Raji (cell line): Measurements from ENCODE around the gene LCE2D.
"Not testable (repeated sequence)": the region's sequence is repeated elsewhere in the genome, so short reads cannot be mapped to it uniquely, and the experiment has no call there.

Experiments used
- POLR2A ChIP-seq: IDR thresholded peaks from 2 replicates; pipeline ENCODE4 v1.6.1; 2011; ENCODE audit warnings: low read depth, low read length, control low read depth; ENCODE audit not compliant: insufficient read depth

The LCE2D gene

DNA sequence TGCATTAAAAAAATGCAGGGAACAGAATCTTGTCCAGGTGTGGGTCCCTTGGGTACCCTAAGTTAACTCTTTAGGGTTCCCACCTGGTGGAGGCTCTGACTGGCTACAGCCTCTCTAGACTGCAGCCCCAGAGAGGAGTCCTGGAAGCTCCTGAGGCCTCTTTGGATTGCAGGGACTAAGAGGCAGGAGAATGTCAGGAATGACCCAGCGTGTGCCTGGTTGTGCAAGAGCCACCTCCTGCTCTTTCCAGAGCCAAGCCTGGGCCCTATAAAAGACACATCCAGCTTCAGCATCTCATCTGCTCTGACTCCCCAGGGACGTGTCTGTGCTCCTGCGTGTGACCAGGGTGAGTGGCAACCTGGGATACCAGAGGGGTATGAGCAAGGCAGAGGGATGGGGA, 11.8 kb downstream of the LCE2D start, which contains the start of gene LCE2C:
LCE2C (plus strand) TSS at position 297 of the 400 bp plus-strand sequence. CDS start 737 bp downstream, outside the sequence.
- not testable (repeated sequence) for TF ChIP-seq POLR2A

DNA sequence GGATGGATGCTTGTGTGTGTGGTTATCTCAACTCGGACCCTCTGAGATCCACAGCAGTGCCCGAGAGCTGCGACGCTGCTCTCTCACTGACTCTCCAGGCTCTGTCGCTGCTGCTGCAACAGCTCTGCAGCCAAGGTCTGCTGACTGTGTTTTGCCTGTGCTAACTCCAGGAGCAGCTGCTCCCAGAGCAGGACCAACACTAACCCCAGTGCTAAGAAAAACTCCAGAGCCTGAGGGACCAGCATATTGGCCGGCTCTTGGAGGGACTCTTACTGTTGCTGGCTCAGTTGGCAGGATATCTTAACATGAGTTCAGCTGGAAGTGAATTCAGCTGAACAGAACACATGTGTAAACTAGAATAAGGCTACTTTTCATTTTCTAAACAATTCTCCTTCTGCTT, 16.3 kb downstream of the LCE2D start:
- TF ChIP-seq POLR2A: no peak

DNA sequence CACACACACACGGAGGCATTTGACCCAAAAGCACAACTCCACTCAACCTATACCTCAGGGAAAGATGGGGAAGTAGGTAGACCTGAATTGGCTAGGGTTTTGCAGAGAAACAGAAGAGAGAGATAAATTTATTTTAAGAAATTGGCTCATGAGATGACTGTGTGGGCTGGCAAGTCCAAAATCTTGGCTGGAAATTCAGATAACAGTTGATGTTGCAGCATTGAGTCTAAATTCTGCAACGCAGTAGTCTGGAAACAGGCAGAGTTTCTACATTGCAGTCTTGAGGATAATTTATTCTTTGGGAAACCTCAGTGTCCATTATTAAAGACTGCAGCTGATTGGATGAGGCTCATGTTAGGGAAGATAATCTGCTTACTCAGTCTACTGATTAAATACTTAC, 18.4 kb downstream of the LCE2D start:
- no peak for TF ChIP-seq POLR2A

DNA sequence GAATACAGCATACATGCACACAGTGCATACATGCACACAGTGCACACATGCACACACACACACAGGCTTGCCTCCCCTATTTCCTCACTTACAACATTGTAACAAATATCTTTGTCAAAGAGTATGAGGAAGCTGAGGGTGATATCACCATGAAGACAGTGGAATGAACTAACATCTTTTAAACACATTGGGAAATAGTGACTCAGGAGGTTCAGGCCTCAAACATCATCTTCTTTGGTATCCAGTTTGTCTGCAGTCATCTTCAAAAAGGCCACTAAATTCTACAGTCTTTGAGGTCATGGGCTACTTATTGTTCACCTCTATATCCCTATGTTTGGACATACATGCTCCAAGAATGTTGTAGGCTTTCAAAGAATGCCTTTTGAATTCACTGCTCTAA, 20.7 kb downstream of the LCE2D start:
- TF ChIP-seq POLR2A: no peak

DNA sequence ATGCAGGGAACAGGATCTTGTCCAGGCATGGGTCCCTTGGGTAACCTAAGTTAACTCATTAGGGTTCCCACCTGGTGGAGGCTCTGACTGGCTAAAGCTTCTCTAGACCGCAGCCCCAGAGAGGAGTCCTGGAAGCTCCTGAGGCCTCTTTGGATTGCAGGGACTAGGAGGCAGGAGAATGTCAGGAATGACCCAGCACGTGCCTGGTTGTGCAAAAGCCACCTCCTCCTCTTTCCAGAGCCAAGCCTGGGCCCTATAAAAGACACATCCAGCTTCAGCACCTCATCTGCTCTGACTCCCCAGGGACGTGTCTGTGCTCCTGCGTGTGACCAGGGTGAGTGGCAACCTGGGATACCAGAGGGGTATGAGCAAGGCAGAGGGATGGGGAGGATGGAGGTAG, 22.6 kb downstream of the LCE2D start, which contains the start of gene LCE2B:
LCE2B (plus strand) TSS at position 301 of the 400 bp plus-strand sequence. CDS start 721 bp downstream, outside the sequence.
- not testable (repeated sequence) for TF ChIP-seq POLR2A

DNA sequence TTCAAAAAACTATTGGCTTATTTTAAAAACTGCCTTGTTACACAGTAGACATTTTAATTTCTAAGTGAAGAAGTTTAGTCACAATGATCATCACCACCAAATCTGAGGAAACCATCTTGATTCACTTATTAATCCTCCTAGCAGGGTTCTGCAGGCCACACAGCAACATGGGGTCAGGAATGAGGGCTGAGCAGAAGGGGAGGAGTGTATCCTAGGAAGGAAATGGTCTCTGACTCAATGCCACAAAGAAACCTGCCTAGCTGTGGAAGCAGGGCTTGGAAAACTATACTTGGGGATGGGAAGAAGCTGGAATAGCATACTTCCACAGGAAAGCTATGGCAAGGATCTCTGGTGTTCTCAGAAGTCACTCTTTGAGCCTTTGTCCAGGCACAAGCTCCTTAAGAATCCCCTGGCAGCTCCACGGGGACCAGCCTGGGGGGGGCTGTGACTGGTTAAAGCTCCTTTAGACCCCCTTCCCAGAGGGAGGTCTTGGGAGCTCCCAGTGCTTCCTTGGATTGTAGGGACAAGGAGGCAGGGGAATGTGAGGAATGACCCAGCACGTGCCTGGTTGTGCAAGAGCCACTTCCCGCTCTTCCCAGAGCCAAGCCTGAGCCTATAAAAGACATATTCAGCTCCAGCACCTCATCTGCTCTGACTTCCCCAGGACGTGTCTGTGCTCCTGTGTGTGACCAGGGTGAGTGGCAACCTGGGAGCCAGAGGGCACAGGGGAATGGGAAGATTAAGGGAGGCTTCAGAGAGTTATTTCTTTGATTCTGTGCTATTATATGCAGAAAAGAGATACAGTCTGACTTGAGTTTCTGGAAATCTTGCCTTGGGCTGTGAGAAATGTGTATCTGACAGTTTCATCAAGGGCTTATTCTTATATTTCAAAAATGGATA, 34.8 kb downstream of the LCE2D start, which contains the start of gene LCE2A:
LCE2A (plus strand) TSS at position 645 of the 900 bp plus-strand sequence. CDS start 557 bp downstream, outside the sequence.
- TF ChIP-seq POLR2A: no peak

DNA sequence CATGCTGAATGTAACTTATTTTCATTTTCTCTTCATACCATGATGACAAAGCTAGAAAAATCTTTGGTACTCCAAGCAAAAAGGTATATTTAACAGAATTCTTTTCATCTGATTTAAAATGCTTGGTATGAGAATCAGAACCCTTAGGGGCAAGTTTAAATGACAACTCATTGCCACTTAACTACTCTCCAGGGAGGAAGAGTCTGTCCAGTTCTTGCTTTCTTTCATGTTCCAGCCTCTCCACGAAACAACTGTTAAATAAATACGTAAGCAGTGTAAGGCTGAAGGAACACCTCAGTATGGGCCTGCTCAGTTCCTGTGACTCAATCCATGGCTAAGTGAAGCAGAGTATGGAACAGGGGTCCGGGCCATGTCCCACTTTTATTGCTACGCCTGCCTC, 36.6 kb downstream of the LCE2D start:
- TF ChIP-seq POLR2A: no peak

DNA sequence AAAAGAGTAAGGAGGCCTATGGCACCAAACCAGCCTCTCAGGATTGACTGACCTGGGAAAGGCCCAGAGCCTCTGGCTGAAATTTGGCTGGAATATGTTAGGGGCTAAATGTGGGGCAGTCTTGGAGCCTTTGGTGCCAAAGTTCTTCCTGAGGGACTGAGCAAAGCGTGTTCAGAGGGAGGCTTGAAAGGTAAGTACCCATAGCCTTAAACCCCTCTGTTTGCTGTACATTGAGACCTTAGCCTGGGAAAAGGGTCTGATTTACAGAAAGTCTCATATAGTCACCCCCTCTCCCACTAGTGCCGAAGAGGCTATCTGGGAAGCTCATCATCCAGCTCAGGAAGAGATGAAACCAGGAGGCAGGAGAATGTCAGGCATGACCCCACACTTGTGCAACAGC, 44.7 kb downstream of the LCE2D start, which contains the start of gene LCE4A:
LCE4A (plus strand) TSS at position 301 of the 400 bp plus-strand sequence. CDS start 916 bp downstream, outside the sequence.
- no peak for TF ChIP-seq POLR2A
